ENCODE data around the gene GPR42. TPM values are rescaled to one million over a fixed set of nuclear protein-coding genes. Genes with fewer than 3 reads are reported as not detected.

GPR42 gene, protein sequence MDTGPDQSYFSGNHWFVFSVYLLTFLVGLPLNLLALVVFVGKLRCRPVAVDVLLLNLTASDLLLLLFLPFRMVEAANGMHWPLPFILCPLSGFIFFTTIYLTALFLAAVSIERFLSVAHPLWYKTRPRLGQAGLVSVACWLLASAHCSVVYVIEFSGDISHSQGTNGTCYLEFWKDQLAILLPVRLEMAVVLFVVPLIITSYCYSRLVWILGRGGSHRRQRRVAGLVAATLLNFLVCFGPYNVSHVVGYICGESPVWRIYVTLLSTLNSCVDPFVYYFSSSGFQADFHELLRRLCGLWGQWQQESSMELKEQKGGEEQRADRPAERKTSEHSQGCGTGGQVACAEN
- total RNA-seq, result not detected
- long read RNA-seq, result 0 reads

DNA sequence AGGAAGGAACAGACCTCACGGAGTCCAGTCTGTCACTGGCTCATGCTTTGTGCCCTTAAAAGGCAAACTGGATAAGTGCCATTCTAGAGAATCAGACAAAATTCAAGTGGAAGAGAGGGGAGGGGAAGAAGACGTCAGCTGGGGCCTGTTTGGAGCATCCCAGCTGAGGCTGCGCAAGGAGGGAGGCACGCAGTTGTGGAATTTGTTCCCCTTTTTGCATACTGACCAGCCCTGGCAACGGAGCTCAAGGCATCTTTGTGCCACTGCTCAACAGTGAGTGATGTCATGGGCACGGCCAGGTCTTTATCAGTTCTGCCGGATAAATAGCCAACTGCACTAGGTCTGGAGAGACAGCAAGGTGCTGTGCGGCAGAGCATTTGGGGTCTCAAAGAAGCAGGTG lies at the start of gene GPR42:
GPR42 (plus strand) TSS at position 347 of the 400 bp plus-strand sequence. CDS start 292 bp downstream, outside the sequence.
- intact Hi-C loops (cut with DNase I), result no loop called here
- ATAC-seq (ENCODE audit: poor library complexity), result no peak
- no peak for DNase-seq

- intact Hi-C loops (cut with DNase I), result no loop called here
- DNase-seq (no peak), ATAC-seq (ENCODE audit: poor library complexity) (no peak)
Measured at GRCh38 chr19:35321291-35321690, 49.6 kb upstream of the GPR42 start.

DNA sequence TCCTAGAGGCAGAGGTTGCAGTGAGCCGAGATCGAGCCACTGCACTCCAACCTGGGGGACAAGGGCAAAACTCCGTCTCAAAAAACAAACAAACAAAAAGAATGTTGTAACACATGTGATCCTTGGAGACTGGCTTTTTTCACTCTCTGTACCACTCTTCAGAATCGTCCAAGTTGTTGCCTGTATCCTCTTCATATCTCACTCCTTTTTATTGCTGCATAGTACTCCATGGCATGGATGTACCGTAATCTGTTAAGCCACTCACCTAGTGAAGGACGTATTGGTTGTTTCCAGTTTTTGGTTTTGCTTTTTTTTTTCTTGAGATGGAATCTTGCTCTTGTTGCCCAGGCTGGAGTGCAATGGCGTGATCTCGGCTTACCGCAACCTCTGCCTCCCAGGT lies 48.9 kb upstream of the GPR42 start:
- no peak for ATAC-seq (ENCODE audit: poor library complexity)
- peak; percentile 3 for DNase-seq
- intact Hi-C loops (cut with DNase I), result no loop called here

DNA sequence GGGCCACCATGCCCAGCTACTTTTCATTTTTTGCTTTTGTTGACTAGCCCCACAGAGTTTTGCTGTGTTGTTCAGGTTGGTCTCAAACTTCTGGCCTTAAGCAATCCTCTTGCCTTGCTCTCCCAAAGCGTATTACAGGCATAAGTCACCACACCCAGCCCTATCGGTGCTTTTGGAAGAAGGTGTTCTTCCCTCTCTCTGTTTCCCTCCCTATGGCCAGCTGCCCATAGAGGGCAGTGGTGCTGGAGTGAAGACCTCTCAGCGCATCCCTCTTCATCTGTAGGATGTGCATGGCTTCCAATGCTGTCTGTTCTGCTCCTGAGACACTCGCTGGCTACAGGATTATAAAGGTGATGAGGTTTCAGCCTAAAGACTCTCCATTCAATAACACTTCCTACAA lies 43.2 kb upstream of the GPR42 start:
- ATAC-seq (ENCODE audit: poor library complexity) (no peak), DNase-seq (peak; percentile 5)
- intact Hi-C loops (cut with DNase I), result no loop called here

DNA sequence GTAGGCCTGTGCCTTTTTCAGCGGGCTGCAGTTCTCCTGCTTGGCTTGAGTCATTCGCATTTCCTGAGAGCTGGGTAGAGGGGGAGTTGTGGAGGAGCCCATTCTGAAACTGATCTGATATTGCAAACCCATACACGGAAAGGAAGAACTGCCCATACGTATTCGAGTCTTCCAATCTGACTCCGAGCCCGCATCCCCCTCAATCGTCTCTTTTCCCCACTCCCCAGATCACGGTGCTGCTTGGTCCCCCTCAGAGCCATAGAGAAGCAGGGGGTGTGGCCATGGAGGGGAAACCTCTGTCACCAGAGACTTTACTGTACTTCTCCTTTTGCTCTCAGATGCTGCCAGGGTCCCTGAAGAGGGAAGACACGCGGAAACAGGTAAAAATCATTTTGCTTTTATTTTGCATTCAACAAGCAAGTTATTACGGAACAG lies 42.0 kb upstream of the GPR42 start, which contains the start of gene CD22:
CD22 (plus strand) TSS at position 337 of the 435 bp plus-strand sequence. CDS start 2,854 bp downstream, outside the sequence.
- intact Hi-C loops (cut with DNase I), result no loop called here
- DNase-seq, result peak; percentile 6

GRCh38 chr19:35329323-35329722 lies 41.5 kb upstream of the GPR42 start:
- DNase-seq (peak; percentile 7), ATAC-seq (ENCODE audit: poor library complexity) (no peak)
- intact Hi-C loops (cut with DNase I), result no loop called here

More for the DNA sequence above, 42.0 kb upstream of the GPR42 start, which contains the start of gene CD22:
- no peak for ATAC-seq (ENCODE audit: poor library complexity)

- DNase-seq, result peak; percentile 32
- intact Hi-C loops (cut with DNase I), result no loop called here
- no peak for ATAC-seq (ENCODE audit: poor library complexity)
Measured at GRCh38 chr19:35330475-35330874, 40.4 kb upstream of the GPR42 start.

DNA sequence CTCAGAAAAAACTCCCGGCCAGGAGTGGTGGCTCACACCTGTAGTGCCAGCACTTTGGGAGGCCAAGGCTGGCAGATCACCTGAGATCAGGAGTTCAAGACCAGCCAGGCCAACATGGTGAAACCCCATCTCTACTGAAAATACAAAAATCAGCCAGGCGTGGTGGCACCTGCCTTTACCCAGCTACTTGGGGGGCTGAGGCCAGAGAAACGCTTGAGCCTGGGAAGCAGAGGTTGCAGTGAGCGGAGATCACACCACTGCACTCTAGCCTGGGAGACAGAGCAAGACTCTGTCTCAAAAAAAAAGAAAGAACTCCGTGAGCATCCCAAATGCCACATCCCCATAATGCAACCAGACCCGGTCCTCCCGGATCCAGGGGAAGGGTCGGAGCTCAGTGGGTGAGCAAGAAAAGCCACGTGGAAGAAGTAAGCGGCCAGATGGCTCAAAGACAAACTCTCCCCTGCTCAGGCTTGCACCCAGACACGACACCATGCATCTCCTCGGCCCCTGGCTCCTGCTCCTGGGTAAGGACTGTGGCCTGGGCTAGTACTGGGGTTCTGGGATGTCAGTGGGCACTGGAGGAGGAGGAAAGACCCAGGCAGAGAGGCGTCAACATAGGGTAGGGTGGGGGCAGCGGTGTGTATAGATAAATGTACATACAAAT lies 39.2 kb upstream of the GPR42 start:
- intact Hi-C loops (cut with DNase I), result no loop called here
- no peak for ATAC-seq (ENCODE audit: poor library complexity)
- peak; percentile 22 for DNase-seq

DNA sequence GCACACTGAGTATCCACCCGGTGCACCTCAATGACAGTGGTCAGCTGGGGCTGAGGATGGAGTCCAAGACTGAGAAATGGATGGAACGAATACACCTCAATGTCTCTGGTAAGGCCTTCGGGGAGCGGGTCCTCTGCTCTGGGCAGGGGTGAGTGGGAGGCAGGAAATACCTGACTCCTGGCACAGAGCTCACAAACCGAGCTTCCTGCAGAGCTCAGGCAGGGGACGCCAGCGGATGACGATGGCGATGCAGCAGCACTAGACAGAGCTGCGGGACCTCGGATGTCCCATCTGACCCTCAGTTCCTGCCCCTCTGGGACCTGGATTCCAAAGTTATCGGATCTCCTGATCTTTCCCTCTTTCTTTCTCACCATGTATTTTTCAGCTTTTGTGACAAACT lies 38.1 kb upstream of the GPR42 start:
- intact Hi-C loops (cut with DNase I), result no loop called here
- ATAC-seq (ENCODE audit: poor library complexity) (no peak), DNase-seq (peak; percentile 16)

- ATAC-seq (ENCODE audit: poor library complexity), result no peak
- DNase-seq, result peak; percentile 12
- intact Hi-C loops (cut with DNase I), result no loop called here
Measured at GRCh38 chr19:35334144-35334753, 36.6 kb upstream of the GPR42 start.

GRCh38 chr19:35336166-35336955 lies 34.5 kb upstream of the GPR42 start:
- peak; percentile 8 for DNase-seq
- ATAC-seq (ENCODE audit: poor library complexity), result no peak
- intact Hi-C loops (cut with DNase I), result no loop called here

- peak; percentile 8 for DNase-seq
- no peak for ATAC-seq (ENCODE audit: poor library complexity)
- intact Hi-C loops (cut with DNase I), result no loop called here
Measured at GRCh38 chr19:35337097-35337983, 33.5 kb upstream of the GPR42 start.

- peak; percentile 15 for DNase-seq
- intact Hi-C loops (cut with DNase I), result no loop called here
- no peak for ATAC-seq (ENCODE audit: poor library complexity)
Measured at GRCh38 chr19:35337984-35338296, 32.9 kb upstream of the GPR42 start.

DNA sequence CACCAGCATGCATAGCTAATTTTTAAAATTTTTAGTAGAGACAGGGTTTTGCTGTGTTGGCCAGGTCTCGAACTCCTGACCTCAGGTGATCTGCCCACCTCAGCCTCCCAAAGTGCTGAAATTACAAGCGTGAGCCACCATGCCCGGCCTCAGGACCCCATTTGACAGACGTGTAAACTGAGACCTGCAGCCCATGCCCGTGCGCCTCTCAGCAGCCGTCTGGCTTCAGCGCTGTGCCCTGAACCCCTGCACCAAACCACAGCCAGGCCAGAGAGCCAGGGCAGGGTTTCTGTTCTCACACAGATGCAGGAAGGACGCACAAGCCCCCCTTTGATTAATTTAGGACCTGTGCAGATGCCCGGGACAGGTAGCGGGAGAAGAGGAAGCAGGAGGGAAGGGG lies 30.4 kb upstream of the GPR42 start:
- intact Hi-C loops (cut with DNase I), result no loop called here
- ATAC-seq (ENCODE audit: poor library complexity), result no peak
- DNase-seq, result peak; percentile 19

- peak; percentile 34 for DNase-seq
- intact Hi-C loops (cut with DNase I), result no loop called here
Measured at GRCh38 chr19:35341006-35341405, 29.9 kb upstream of the GPR42 start.

GRCh38 chr19:35341565-35342225 lies 29.2 kb upstream of the GPR42 start:
- DNase-seq (no peak), ATAC-seq (ENCODE audit: poor library complexity) (no peak)

More at GRCh38 chr19:35341006-35341405, 29.9 kb upstream of the GPR42 start:
- ATAC-seq (ENCODE audit: poor library complexity), result no peak

GRCh38 chr19:35342430-35342829 lies 28.4 kb upstream of the GPR42 start:
- intact Hi-C loops (cut with DNase I), result no loop called here
- DNase-seq, result peak; percentile 12
- no peak for ATAC-seq (ENCODE audit: poor library complexity)

More at GRCh38 chr19:35341565-35342225, 29.2 kb upstream of the GPR42 start:
- intact Hi-C loops (cut with DNase I), result no loop called here

All from Right ventricle myocardium superior (tissue), 1 donor.